Small intestine (tissue), 16 donors: ENCODE measurements around the gene HNRNPD. TPM values are rescaled to one million over a fixed set of nuclear protein-coding genes. Genes with fewer than 3 reads are reported as not detected.
"Not testable (repeated sequence)": the region's sequence is repeated elsewhere in the genome, so short reads cannot be mapped to it uniquely, and the experiment has no call there.

ENCODE experiments used
- DNase-seq, 2 donors: peaks; one replicate each; pipeline versions ENCODE4 v3.0.0 to v3.0.0-alpha.2; 2013
- FAIRE-seq: peaks from 2 replicates; lab custom pipeline; 2012; peaks lifted over from hg19 to GRCh38; lab: Jason Lieb, UNC
- H3K27ac ChIP-seq, 3 donors: one replicate each; pipeline ENCODE4 v1.5.1; 2013; ENCODE audit warnings: low read length in 2 of 3, mild to moderate bottlenecking in 2 of 3, control low read depth in 1 of 3, inconsistent platforms in 1 of 3, low read depth in 1 of 3, moderate library complexity in 1 of 3
- H3K27me3 ChIP-seq, 3 donors: one replicate each; pipeline ENCODE4 v1.6.1; 2013; ENCODE audit warnings: low read length in 3 of 3, inconsistent platforms in 1 of 3; ENCODE audit not compliant: control insufficient read depth in 3 of 3, insufficient read depth in 3 of 3
- H3K36me3 ChIP-seq, 3 donors: one replicate each; pipeline ENCODE4 v1.6.1; 2013; ENCODE audit warnings: low read length in 3 of 3, inconsistent platforms in 1 of 3, low read depth in 1 of 3, mild to moderate bottlenecking in 1 of 3, moderate library complexity in 1 of 3; ENCODE audit not compliant: control insufficient read depth in 3 of 3, insufficient read depth in 2 of 3
- H3K4me1 ChIP-seq, 3 donors: one replicate each; pipeline ENCODE4 v1.6.1; 2013; ENCODE audit warnings: low read length in 2 of 3, inconsistent platforms in 1 of 3, low read depth in 1 of 3, mild to moderate bottlenecking in 1 of 3, moderate library complexity in 1 of 3; ENCODE audit not compliant: control insufficient read depth in 3 of 3, insufficient read depth in 2 of 3
- H3K4me3 ChIP-seq, 3 donors: one replicate each; pipeline ENCODE4 v1.5.1; 2013; ENCODE audit warnings: low read length in 3 of 3, control low read depth in 1 of 3, inconsistent platforms in 1 of 3, low read depth in 1 of 3, mild to moderate bottlenecking in 1 of 3, moderate library complexity in 1 of 3
- H3K9me3 ChIP-seq, 2 donors: one replicate each; pipeline ENCODE4 v1.6.1; 2013; ENCODE audit warnings: low read depth in 1 of 2, low read length in 1 of 2; ENCODE audit not compliant: control insufficient read depth in 2 of 2, insufficient read depth in 1 of 2
- WGBS, 3 donors: extraction: QIAGEN DNeasy Blood & Tissue Kit; methylation state at CpG; one replicate each; pipeline ENCODE4 v1.1.7; 2013; 5-methylcytosine and 5-hydroxymethylcytosine counted together
- long read RNA-seq, 10 donors: transcript quantifications; one replicate each; lab custom pipeline, GENCODE V29; 2026
- polyA plus RNA-seq, 4 donors: library from polyadenylated mRNA; stranded (reverse) in 3 of 4; unstranded in 1 of 4; fragments of 200-250 nt in 3 of 4; fragments of 120-200 nt in 1 of 4; gene quantifications; one replicate each; pipeline versions ENCODE4 v1.2.1 to v1.2.3, GENCODE V29; 2013
- donor health status: healthy with polysubstance abuse.
- donor health status: control.
- donor health status: control.
- donor health status: Bipolar disorder and iron deficiency.
- donor health status: healthy.

The HNRNPD gene
- polyA plus RNA-seq, result 100 to 1,000 TPM; 122 to 365 (median 170) TPM
- long read RNA-seq, donor 1, transcript HNRNPD-201 (9 exons, 3,033 nt), result minor isoform, 31 of 238 reads
- long read RNA-seq, donor 1, transcript HNRNPD-206 (3 exons, 735 nt), result minor isoform, 7 of 238 reads
- long read RNA-seq, donor 1, transcript HNRNPD-203 (8 exons, 1,585 nt), result major isoform, 56 of 238 reads
- long read RNA-seq, donor 1, transcript HNRNPD-202 (8 exons, 1,667 nt), result minor isoform, 10 of 238 reads
- long read RNA-seq, donor 1, partial matches to known transcripts, result 134 of 238 reads
- long read RNA-seq, donor 1, other reads (novel, unspliced or antisense), result 0 of 238 reads
- long read RNA-seq, donor 2, transcript HNRNPD-203 (8 exons, 1,585 nt), result major isoform, 25 of 43 reads
- long read RNA-seq, donor 2, transcript HNRNPD-201 (9 exons, 3,033 nt), result minor isoform, 10 of 43 reads
- long read RNA-seq, donor 2, partial matches to known transcripts, result 0 of 43 reads
- long read RNA-seq, donor 2, other reads (novel, unspliced or antisense), result 6 of 43 reads
- long read RNA-seq, donor 3, transcript HNRNPD-201 (9 exons, 3,033 nt), result minor isoform, 13 of 174 reads
- long read RNA-seq, donor 3, transcript HNRNPD-203 (8 exons, 1,585 nt), result major isoform, 21 of 174 reads
- long read RNA-seq, donor 3, partial matches to known transcripts, result 125 of 174 reads
- long read RNA-seq, donor 3, other reads (novel, unspliced or antisense), result 9 of 174 reads
- long read RNA-seq, donor 4, partial matches to known transcripts, result 0 of 3 reads
- long read RNA-seq, donor 4, other reads (novel, unspliced or antisense), result 0 of 3 reads
- long read RNA-seq, donor 5, transcript HNRNPD-203 (8 exons, 1,585 nt), result major isoform, 7 of 31 reads
- long read RNA-seq, donor 5, transcript HNRNPD-201 (9 exons, 3,033 nt), result minor isoform, 5 of 31 reads
- long read RNA-seq, donor 5, partial matches to known transcripts, result 19 of 31 reads
- long read RNA-seq, donor 5, other reads (novel, unspliced or antisense), result 0 of 31 reads
- long read RNA-seq, donor 6, transcript HNRNPD-203 (8 exons, 1,585 nt), result major isoform, 30 of 110 reads
- long read RNA-seq, donor 6, transcript HNRNPD-201 (9 exons, 3,033 nt), result minor isoform, 7 of 110 reads
- long read RNA-seq, donor 6, transcript HNRNPD-202 (8 exons, 1,667 nt), result minor isoform, 7 of 110 reads
- long read RNA-seq, donor 6, partial matches to known transcripts, result 57 of 110 reads
- long read RNA-seq, donor 6, other reads (novel, unspliced or antisense), result 9 of 110 reads
- long read RNA-seq, donor 7, transcript HNRNPD-201 (9 exons, 3,033 nt), result minor isoform, 21 of 248 reads
- long read RNA-seq, donor 7, transcript HNRNPD-202 (8 exons, 1,667 nt), result minor isoform, 10 of 248 reads
- long read RNA-seq, donor 7, transcript HNRNPD-203 (8 exons, 1,585 nt), result major isoform, 58 of 248 reads
- long read RNA-seq, donor 7, partial matches to known transcripts, result 134 of 248 reads
- long read RNA-seq, donor 7, other reads (novel, unspliced or antisense), result 25 of 248 reads
- long read RNA-seq, donor 8, partial matches to known transcripts, result 0 of 5 reads
- long read RNA-seq, donor 8, other reads (novel, unspliced or antisense), result 0 of 5 reads
- long read RNA-seq, donor 9, transcript HNRNPD-203 (8 exons, 1,585 nt), result major isoform, 10 of 25 reads
- long read RNA-seq, donor 9, partial matches to known transcripts, result 8 of 25 reads
- long read RNA-seq, donor 9, other reads (novel, unspliced or antisense), result 0 of 25 reads
- long read RNA-seq, donor 10, transcript HNRNPD-201 (9 exons, 3,033 nt), result minor isoform, 16 of 113 reads
- long read RNA-seq, donor 10, transcript HNRNPD-203 (8 exons, 1,585 nt), result major isoform, 26 of 113 reads
- long read RNA-seq, donor 10, partial matches to known transcripts, result 68 of 113 reads
- long read RNA-seq, donor 10, other reads (novel, unspliced or antisense), result 0 of 113 reads

- DNase-seq (peak; percentile 99 to 100), FAIRE-seq (no peak)
- H3K9me3 ChIP-seq, result no peaks in the 10 kb centered on the region
- 0 to 1% (median 0%) methylated on average over 64 to 83 of the region's 83 CpGs for WGBS, 3 donors
- H3K36me3 ChIP-seq, result peaks cover 0 to 19% (median 0%) of the 10 kb centered on the region in 3 donors
- H3K27me3 ChIP-seq, result no peaks in the 10 kb centered on the region
- peak within 1 kb of the TSS; percentile 94 to 100 (median 96) for H3K4me3 ChIP-seq
- peaks cover 0 to 11% (median 0%) of the 10 kb centered on the region in 3 donors for H3K4me1 ChIP-seq
- H3K27ac ChIP-seq, result peak within 1 kb of the TSS; percentile 100
Observed at GRCh38 chr4:82373816-82374625, at the start of gene HNRNPD. Gene HNRNPD (minus strand): TSS chr4:82373991. CDS start chr4:82373678, 313 bp downstream.

- Histone ChIP-seq H3K36me3 (peaks cover 7 to 14% (median 14%) of the 10 kb centered on the region in 3 donors), H3K4me1 (peaks cover 0 to 2% (median 0%) of the 10 kb centered on the region in 3 donors), H3K27ac (no peak overlapping the region), H3K9me3 (no peaks in the 10 kb centered on the region), H3K27me3 (no peaks in the 10 kb centered on the region), H3K4me3 (no peak overlapping the region)
- FAIRE-seq (no peak), DNase-seq (no peak)
- WGBS, 3 donors, result 79 to 90% (median 84%) methylated on average over 5 of the region's 5 CpGs
Observed at GRCh38 chr4:82422616-82423015, 48.8 kb upstream of the HNRNPD start.

- FAIRE-seq, result no peak
Observed at GRCh38 chr4:82421796-82422560, 48.2 kb upstream of the HNRNPD start.

GRCh38 chr4:82419451-82419850, 45.7 kb upstream of the HNRNPD start:
- 53 to 71% (median 56%) methylated on average over 3 of the region's 3 CpGs for WGBS, 3 donors
- no peak for FAIRE-seq
- peaks cover 2 to 5% (median 5%) of the 10 kb centered on the region in 3 donors for H3K36me3 ChIP-seq

More at GRCh38 chr4:82421796-82422560, 48.2 kb upstream of the HNRNPD start:
- H3K27ac ChIP-seq, result no peak overlapping the region
- DNase-seq, result no peak
- no peaks in the 10 kb centered on the region for H3K9me3 ChIP-seq
- no peaks in the 10 kb centered on the region for H3K27me3 ChIP-seq
- WGBS, 3 donors, result 85 to 90% (median 88%) methylated on average over 13 of the region's 13 CpGs
- H3K4me1 ChIP-seq, result no peaks in the 10 kb centered on the region
- no peak overlapping the region for H3K4me3 ChIP-seq
- H3K36me3 ChIP-seq, result peaks cover 7 to 13% (median 12%) of the 10 kb centered on the region in 3 donors

GRCh38 chr4:82415922-82416365, 42.2 kb upstream of the HNRNPD start:
- H3K36me3 ChIP-seq, result no peaks in the 10 kb centered on the region
- DNase-seq, result no peak
- H3K9me3 ChIP-seq, result no peaks in the 10 kb centered on the region
- H3K27me3 ChIP-seq, result no peaks in the 10 kb centered on the region
- H3K4me3 ChIP-seq, result no peak overlapping the region
- 77 to 82% (median 79%) methylated on average over 12 of the region's 12 CpGs for WGBS, 3 donors
- no peak for FAIRE-seq
- H3K27ac ChIP-seq, result no peak overlapping the region
- no peaks in the 10 kb centered on the region for H3K4me1 ChIP-seq

More at GRCh38 chr4:82419451-82419850, 45.7 kb upstream of the HNRNPD start:
- H3K4me3 ChIP-seq, result no peak overlapping the region
- no peak for DNase-seq
- no peaks in the 10 kb centered on the region for H3K27me3 ChIP-seq
- H3K9me3 ChIP-seq, result no peaks in the 10 kb centered on the region
- H3K4me1 ChIP-seq, result no peaks in the 10 kb centered on the region
- no peak overlapping the region for H3K27ac ChIP-seq

- DNase-seq, H3K36me3 ChIP-seq, H3K4me1 ChIP-seq, H3K9me3 ChIP-seq, H3K27ac ChIP-seq, H3K4me3 ChIP-seq, FAIRE-seq, H3K27me3 ChIP-seq: not testable (repeated sequence)
- WGBS, 3 donors, result 89 to 93% (median 90%) methylated on average over 11 of the region's 11 CpGs
Observed at GRCh38 chr4:82415061-82415460, 41.3 kb upstream of the HNRNPD start.
